Central memory CD4-positive, alpha-beta T cell (primary cell): ENCODE results near the gene PLEKHG7.
"Not testable (repeated sequence)": the region's sequence is repeated elsewhere in the genome, so short reads cannot be mapped to it uniquely, and the experiment has no call there.

Source experiments
- DNase-seq: peaks from one replicate; pipeline ENCODE4 v3.0.0; 2022
- total RNA-seq, 3 experiments: gene quantifications; one replicate each; lab custom pipeline; 2026; lab: John Stamatoyannopoulos, UW

Gene PLEKHG7, protein sequence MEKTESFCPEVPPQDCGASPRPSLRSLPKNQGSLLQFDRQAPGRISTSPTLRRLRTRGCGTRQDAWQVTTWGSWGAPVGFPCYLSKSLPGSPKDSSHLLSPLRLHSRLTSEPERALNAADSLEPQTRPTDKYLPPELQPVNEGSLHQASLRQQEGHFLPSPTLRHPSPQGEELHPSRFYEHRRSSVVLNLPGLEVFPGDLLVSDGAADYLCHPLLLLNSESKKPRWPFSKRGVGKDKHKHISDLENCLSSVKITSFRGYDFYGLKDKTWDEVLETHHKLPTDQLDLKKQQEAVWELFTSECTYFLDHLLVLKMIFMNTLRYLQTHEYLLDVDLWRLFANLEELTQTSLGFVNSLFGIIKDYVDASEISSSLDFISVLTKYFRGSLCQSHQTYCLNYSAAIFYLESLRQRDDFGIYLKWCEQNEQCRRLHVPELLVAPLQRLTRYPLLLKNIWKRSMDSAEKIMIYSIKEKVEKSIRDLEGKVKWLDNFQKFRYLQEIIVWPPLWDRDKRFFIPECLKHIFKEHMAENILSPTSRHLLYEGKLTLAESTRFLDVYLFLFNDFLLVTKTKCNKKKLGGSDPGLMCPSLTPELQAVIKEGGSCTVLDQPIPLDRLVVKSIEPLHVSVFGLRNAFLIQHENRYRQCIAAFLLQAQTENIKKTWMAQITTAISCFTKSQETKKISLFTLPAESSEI
- 0 reads per million in 3 experiments for total RNA-seq

DNA sequence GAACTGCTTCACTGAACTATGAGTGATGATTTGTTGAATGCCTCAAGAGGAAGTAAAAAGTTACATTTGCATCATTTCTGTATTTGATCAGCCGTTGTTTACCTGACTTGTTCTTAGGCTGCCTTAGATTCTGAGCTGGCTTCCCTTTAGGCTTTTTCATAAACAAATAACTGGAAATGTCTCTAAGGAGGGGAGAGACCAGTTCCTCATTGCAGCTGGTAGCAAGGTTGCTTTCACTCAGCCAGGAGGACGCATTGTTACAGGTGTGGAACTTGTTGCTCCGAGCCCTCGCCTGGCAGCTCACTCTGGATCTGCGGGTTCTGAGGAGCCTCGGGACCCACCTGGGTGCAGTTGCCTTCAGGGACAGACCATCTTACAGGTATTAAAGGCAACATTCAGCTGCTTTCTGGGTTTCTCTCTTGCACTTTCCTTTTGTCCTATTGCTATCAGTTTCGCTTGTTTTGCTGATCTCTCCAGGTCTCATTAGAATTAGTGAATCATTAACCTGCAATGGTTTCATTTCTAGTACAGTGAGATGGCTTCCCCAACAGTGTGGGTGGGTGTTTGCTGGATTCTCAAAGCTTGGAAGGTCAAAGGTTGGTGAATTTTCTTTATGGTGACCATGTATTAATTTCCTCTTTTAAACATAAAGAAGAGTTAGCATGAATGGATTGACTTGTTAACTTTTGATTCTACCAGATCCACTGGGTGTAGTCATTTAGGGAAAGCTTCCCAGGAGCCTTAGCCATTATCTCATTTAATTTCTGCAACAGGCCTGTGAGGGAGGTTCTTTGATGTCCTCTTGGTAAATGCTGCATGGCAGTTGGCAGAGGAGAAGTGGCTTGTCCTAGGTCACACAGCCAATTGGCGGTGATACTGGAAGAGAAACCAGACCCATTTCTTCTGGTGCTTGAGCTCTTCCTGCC lies at the start of gene PLEKHG7:
TSS of gene PLEKHG7 (plus strand) at position 236 of the 926 bp plus-strand sequence. CDS start 3,643 bp downstream, outside the sequence.
- DNase-seq = no peak

DNA sequence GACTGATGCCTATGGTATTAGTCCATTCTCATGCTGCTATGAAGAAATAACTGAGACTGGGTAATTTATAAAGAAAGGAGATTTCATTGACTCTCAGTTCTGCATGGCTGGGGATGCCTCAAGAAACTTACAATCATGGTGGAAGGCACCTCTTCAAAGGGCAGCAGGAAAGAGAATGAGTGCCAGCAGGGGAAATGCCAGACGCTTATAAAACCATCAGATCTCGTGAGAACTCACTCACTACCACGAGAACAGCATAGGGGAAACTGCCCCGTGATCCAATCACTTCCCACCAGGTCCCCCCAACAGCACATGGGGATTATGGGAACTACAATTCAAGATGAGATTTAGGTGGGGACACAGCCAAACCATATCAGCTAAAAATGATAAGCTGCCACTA lies 48.5 kb upstream of the PLEKHG7 start:
- DNase-seq = not testable (repeated sequence)

DNA sequence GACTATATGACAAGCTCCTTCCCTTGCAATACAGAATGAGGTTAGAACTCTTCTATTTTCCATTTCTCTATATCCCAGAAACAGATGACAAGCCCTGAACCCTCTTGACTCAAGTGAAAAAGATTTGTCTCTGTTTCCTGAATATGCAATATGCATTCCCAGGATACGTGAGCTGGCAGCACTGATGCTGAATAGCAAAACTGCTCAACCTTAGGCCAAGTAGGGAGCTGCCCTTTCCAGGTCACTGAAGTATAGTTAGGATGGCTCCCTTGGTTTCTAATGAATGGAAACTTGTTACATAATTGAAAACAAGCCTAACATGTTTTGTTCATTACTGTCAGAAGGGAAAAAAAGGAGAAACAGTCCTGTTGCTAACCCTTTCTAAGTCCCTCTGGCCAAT lies 47.9 kb upstream of the PLEKHG7 start:
- DNase-seq = no peak

DNA sequence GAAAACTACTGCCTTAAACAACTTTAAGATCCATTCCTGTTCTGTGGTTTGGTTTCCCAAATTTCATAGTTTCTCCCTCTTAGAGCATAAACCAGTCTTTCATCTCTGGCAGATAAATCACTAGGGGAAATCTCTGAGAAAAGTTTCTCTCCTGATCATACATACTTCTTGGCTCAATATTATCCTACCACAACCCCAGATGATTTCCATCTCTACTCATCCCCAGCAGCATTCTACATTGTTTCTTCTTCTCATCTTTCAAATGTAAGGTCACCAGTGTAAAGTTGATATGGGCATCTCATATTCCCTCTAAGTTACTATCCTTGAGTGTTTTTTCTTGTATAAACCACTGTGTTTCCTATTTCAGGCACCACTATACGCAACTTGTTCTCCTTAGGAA lies 45.9 kb upstream of the PLEKHG7 start:
- DNase-seq = no peak

DNA sequence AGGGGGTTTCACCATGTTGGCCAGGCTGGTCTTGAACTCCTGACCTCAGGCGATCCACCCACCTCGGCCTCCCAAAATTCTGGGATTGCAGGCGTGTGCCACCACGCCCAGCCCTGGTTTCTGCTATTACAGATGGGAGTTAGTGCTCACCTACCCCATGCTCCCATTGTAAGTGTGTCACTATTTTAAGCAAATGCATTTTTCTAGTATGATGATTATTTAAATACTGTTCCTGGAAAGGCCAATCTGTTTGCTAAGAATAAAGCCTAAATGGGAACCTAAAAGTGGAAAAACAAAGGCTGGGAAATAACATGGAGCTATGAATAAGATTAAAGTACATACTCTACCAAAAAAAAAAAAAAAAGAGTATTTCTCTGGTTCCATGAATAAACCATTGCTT lies 45.0 kb upstream of the PLEKHG7 start:
- DNase-seq = no peak

DNA sequence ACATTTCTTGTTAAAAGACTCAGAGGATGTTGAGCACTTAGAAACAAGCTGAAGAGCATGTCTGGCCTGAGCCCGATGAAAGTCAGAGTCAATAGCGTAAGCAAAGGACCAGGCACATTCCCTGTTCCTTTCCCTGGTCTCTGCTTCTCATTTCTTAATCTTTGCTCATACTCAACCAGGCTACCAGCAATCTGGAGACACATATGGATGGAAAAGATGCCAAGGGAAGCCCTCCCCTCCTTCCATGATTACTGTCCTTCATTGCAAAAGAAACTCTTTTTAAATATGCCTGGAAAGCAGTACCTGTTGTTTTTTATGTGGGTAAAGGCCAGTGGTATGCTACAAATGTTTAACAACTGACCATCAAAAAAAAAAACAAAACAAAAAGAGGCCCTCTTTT lies 44.2 kb upstream of the PLEKHG7 start:
- no peak for DNase-seq

DNA sequence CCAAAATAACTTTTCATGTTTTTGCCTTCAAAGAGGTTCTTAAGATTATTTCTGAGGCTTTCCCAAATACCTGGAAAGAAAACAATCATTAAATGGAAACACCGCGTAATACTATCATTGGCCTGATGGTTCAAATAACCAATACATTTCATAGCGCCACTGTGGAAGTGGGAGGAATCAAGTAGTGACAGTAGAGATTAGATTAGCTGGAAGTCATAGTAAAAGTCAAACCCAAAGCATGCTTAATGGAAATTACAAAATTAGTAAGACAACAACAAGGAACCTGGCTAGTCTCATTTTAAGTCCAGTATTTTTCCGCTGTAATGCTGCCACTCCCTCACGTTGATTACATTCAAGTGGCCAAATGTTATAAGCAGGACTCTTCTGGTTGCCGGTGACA lies 41.5 kb upstream of the PLEKHG7 start:
- DNase-seq = no peak

DNA sequence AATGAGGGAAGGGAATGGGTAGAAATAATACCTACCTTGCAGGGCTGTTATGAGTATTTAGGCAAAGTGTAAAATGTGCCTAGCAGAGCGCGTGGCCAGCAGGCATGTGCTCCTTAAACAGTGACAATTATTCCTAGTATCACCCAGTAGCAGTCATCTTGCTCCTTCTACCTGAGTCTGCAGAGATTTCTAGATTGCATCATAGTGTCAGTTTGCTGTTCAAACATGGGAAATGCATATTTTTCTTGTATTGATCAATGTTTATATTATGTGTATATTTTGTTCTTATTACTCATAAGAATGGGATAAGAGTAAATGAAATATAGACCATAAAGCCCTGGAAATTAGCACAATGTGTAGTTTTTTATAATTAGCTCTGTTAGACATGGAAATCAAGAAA lies 37.3 kb upstream of the PLEKHG7 start:
- no peak for DNase-seq

DNA sequence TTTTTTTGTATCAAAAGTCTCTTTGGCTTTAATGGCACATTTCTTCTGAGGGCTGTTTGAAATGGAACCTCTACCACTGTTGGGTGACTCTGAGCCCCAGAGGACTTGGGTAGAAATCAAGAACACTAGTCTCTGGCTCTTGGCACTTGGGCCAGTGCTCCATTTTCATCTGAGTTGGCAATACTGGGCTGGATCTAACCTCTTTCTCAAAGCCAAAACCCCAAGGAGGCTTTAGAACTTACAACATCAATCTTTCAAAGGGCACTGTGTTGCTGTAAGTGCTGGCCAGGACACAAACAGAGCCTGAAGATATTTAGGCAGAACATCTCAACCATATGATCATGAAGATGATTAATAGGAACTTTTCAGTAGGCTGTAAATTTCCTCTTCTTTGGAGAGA lies 34.0 kb upstream of the PLEKHG7 start:
- DNase-seq = no peak

DNA sequence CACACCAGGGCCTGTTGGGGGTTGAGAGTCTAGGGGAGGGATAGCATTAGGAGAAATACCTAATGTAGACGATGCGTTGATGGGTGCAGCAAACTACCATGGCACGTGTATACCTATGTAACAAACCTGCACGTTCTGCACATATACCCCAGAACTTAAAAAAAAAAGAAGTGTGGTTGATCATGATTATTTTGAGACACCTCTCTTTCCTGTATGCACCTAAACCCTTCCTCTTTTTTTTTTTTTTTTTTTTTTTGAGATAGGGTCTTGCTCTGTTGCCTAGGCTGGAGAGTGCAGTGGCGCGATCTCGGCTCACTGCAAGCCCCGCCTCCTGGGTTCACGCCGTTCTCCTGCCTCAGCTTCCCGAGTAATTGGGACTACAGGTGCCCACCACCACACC lies 31.3 kb upstream of the PLEKHG7 start:
- DNase-seq = not testable (repeated sequence)

DNA sequence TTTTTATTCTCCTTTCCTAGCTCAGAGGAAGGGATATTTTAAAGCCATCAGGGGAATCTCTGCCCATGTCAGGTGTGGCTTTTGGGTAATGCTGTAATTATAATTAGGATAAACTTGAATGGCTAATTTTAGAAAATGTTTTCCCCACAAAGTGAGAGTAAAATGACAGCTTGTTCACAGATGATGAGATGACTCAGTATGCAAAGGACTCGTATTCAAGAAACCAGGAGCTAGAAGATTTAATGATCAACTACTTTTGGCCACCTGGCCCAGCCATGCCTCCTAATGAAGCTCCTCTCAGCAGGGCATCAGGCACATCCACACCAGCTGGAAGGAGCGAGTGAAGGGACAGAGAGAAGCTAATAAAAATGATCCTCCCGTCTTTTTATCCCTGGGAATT lies 29.0 kb upstream of the PLEKHG7 start:
- DNase-seq = no peak

DNA sequence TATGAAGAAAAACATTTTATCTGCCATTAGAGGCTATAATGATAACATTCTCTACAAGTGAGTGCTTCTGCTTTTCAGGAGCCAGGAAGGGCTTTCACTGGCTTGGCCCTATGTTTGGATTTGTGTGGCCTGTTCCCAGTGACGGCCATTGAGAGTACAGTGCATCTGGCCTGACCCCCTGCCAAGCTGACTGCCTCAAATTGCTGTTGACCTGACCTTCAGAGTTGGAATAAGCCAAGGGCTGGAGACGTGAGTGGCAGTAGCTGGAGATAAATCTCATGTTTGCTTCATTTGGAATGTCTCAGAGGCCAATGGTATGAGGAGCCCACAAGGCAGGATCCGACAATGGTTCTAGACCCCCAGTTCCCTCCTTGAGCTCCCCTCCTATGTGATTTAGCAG lies 28.3 kb upstream of the PLEKHG7 start:
- no peak for DNase-seq

DNA sequence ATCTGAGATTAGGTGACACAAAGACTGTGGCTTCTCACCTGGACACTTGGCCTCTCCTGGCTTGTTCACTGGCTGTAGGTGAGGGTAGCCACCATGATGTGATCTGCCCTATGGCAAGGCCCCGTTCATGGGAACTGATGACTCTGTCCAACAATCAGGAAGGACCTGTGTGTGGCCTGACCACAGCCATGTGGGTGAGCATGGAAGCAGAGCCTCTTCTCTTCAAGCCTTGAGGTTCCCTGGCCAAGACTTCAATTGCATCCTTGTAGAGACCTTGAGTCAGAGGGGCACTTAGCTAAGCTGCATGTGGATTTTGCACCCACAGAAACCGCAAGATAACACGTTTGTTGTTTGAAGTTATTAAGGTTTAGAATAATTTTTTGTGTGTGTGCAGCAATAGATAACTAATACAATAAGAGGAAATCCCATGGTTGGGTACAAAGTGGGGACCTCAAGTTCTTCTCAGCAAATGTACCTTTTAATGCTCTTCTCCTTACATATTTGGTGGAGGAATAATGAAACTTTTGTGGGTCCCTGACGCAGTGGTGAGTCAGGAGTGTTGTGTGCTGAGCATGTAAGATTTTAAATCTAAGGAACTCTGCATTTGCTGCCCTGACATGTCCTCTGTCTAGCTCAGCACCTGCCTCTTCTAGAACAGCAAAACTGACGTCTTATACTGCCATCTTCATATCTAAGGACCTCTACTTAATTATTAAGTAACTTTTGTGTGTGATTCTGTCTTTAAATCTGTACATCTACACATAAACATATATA lies 27.5 kb upstream of the PLEKHG7 start:
- DNase-seq = no peak

DNA sequence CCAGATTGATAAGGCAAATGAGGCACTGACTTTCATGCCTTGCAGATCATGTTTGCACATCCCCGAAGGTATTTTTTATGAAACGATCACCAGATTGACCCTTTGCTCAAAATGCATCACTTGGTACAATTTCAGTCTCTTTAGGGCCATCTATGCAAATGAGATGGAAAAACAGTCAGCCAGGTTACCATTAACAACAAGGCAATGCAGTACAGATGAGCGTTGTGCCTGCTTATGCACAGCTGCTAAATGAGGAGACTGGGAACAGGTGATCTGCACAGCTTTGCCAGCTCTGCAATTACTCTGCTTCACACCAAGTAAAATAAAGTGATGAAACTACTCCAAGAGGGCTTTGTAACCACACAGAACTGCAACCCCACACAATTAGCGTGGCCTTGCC lies 26.1 kb upstream of the PLEKHG7 start:
- no peak for DNase-seq

DNA sequence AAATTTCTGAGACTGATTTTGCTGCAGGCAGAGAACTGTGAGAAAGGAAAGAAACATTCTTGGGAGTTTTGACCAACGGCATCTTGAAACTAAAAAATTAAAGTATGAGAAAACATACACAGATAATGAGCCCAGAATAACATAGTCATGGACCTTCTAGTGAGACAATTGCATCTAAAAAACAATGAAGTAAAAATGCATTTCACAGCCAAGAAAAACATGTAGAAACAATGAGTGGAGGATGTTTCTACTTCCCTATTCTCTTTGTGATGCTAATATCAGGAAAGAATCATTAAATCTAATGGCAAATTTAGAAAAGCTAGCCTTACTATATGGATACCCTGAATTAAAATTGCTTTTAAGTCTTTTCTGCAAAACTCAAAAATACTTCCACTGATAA lies 12.2 kb upstream of the PLEKHG7 start:
- no peak for DNase-seq

DNA sequence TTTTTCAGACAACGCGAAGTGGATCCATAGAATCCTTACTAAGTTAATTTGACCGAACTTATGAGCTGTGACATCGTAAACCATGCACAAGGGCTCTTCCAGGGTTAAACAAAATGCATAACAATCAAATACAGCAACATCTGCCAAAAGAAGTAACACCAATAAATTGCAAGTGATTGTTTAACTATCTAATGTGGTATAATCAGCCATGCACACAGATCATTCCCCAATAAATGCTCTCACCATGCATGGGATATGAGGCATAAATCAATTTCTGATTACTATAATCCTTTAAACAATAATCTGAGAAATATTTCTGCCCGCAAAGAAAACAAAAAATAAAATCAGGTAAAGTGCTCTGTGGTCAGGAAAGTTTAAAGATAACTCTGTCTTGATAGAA lies 7.7 kb upstream of the PLEKHG7 start:
- DNase-seq = no peak

DNA sequence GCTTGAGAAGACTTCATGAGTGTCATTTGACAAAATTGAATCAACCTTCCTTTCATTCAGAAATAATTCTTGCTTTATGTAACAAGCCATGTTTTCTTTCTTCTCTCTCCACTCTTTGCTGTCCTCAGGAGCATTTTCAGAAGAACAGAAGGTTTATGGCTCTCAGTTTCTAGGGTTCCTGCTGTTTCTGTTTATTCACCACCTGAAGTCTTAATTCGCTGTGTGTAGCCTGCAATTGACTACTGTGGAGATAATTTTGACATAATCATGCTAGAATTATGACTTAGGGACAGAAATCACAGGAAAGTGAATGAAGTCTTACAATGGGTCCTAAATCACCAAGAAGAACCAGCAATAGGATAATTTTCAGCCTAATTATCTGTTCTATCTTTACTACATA lies 7.2 kb upstream of the PLEKHG7 start:
- no peak for DNase-seq

DNA sequence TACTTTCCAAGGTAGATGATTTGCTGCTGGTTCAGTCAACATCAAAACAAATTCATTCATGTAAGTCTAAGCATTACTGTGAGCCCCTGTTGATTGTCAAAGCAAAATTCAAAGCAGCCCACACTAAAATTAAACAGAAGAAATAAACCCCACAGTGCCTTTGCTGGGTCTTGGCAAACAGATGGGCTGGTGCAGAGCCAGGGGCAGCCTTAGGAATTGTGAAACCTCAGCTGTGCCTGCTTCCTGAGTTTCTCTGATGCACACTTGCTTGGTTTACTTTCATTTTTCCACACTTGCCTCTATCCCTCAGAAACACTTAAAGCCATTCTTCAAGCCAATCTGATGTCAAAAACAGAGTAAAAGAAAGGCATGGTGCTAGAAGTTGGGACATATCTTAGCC lies 6.6 kb upstream of the PLEKHG7 start:
- DNase-seq = no peak

DNA sequence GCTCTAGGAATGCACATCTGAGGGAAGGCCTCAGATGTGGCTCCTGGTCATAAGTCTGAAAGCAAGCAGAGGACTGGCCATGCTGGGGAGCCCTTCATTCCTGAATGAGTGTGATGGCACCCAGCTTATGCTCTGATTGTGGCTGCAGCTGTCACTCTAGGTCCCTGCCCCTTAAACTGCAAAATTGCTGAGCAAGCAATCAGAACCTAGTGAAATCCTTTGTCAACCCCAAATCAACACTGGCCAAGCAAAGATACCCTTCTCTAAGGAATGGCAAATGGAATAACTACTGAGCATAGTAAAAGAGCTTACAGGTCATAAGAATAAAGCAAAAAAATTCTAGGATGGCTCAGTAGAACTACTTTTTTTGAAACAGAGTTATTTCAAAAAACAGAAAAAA lies 4.3 kb upstream of the PLEKHG7 start:
- no peak for DNase-seq

DNA sequence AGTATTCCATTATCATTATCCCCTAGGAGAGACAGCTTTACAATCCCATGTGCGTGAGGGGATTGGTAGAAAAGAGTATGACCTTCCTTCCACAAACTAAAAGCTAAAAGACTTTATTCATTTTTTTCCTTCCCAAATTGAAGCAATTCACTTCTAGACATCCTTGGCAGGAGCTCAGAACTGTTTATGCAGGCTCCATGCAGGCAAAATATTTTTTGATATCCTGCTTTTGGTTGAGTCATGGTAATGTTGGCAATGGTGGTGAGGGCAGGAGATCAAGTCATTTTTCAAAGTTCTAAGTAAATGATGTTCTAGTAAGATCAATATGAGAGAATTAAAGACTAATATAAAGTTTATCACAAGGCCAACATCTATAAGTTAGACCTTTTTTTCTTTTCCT lies 1.3 kb upstream of the PLEKHG7 start:
- DNase-seq = no peak

DNA sequence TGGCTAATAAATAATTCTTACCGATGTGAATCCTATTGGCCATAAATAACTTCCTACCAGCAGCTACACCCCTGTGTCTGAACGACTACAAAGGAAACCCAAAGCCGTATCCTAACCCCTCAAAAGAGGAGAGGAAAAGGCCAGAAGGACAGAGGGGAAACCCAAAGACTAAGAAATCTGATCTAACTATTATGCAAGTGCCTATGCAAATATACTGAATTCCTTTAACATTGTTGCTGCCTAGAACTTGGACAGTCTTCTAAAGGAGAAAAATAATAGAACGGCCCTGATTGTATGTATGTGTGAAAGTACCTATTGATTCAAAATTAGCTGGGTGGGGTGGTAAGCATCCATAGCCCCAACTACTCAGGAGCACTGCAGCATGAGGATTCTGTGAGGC lies 997 bp downstream of the PLEKHG7 start:
- no peak for DNase-seq

DNA sequence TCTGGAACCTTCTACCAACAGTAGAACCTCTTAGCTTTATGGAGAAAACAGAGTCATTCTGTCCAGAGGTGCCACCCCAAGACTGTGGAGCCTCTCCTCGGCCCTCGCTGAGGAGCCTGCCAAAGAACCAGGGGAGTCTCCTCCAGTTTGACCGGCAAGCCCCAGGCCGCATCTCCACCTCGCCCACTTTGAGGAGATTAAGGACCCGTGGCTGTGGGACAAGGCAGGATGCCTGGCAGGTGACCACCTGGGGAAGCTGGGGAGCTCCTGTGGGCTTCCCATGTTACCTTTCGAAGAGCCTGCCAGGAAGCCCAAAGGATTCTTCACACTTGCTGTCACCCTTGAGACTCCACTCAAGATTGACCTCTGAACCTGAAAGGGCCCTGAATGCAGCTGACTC lies 3.8 kb downstream of the PLEKHG7 start:
- no peak for DNase-seq

DNA sequence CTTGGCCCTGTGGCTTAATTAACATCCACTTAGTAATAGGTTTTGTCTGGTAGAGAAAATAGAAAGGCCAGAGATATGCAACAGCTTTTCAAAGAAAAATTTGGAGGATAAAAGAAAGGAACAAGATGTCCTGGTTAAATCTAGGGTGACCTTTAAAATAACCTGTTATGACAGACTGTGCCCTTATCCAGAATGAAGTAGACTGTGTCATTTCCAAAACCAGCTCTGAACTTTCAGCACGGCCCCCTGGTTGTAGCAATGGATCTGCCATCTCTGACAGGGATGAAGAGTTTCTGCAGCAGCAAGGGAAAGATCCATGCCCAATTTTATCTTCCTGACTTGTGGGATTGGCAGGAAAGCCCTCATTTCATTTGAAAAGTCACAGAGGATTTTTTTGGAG lies 5.1 kb downstream of the PLEKHG7 start:
- no peak for DNase-seq
